PC-3 (cell line): Measurements from ENCODE around the gene AGPAT4. TPM values are rescaled to one million over a fixed set of nuclear protein-coding genes. Genes with fewer than 3 reads are reported as not detected.

Source experiments
- ATAC-seq: fragments of 200-7000 bp; cut with Tn5 transposase; 2 replicates; pipeline ENCODE4 v1.9.1; 2020; ENCODE audit warnings: mild to moderate bottlenecking, moderate library complexity
- BruUV-seq: library from RNA; stranded (reverse); fragments of 400-500 nt; replicated peaks from 2 replicates; lab custom pipeline; 2021; lab: Mats Ljungman, UMichigan
- CTCF ChIA-PET: fragments of 300-600 bp; sonication (Branson Sonifier 250); formaldehyde crosslinking; loops from one replicate; lab custom pipeline; 2022; ENCODE audit warnings: antibody characterized with exemption; lab: Charles Lee
- POLR2A ChIA-PET: fragments of 300-600 bp; sonication (Branson Sonifier 250); formaldehyde crosslinking; loops from one replicate; lab custom pipeline; 2022; ENCODE audit warnings: antibody characterized with exemption; ENCODE audit not compliant: unreplicated experiment; lab: Charles Lee
- DNase-seq: peaks from one replicate; pipeline ENCODE4 v3.0.0-alpha.2; 2015
- H2AFZ ChIP-seq: fragments of 300-600 bp; sonication (generic); 2 replicates; pipeline ENCODE4 v1.6.0; 2016; ENCODE audit warnings: antibody characterized with exemption, low read length
- H3F3A ChIP-seq: fragments of 300-600 bp; sonication (generic); one replicate; pipeline ENCODE4 v1.6.0; 2017; ENCODE audit warnings: antibody characterized with exemption, low read length, control low read depth, mild to moderate bottlenecking; ENCODE audit not compliant: unreplicated experiment
- H3K27ac ChIP-seq: fragments of 300-600 bp; sonication (generic); 2 replicates; pipeline ENCODE4 v1.5.1; 2016; ENCODE audit warnings: mild to moderate bottlenecking, low read length
- H3K27me3 ChIP-seq: fragments of 300-600 bp; sonication (generic); 2 replicates; pipeline ENCODE4 v1.6.1; 2016; ENCODE audit warnings: low read length, mixed read lengths
- H3K36me3 ChIP-seq: fragments of 300-600 bp; sonication (generic); 2 replicates; pipeline ENCODE4 v1.6.1; 2016; ENCODE audit warnings: low read depth, mixed run types, low read length, mixed read lengths
- H3K4me1 ChIP-seq: fragments of 300-600 bp; sonication (generic); 2 replicates; pipeline ENCODE4 v1.5.1; 2016; ENCODE audit warnings: low read length; ENCODE audit not compliant: insufficient read depth
- H3K4me2 ChIP-seq: fragments of 300-600 bp; sonication (generic); 2 replicates; pipeline ENCODE4 v1.6.0; 2016; ENCODE audit warnings: low read length
- H3K4me3 ChIP-seq: fragments of 300-600 bp; sonication (generic); 2 replicates; pipeline ENCODE4 v1.5.1; 2016; ENCODE audit warnings: mild to moderate bottlenecking, low read length, mixed read lengths
- H3K79me2 ChIP-seq: fragments of 300-600 bp; sonication (generic); 2 replicates; pipeline ENCODE4 v1.6.1; 2017; ENCODE audit warnings: low read length, mixed read lengths
- H3K9ac ChIP-seq: fragments of 300-600 bp; sonication (generic); 2 replicates; pipeline ENCODE4 v1.6.0; 2016; ENCODE audit warnings: mild to moderate bottlenecking, low read length
- H3K9me2 ChIP-seq: fragments of 300-600 bp; sonication (generic); replicated peaks from 2 replicates; pipeline ENCODE4 v1.6.1; 2016; ENCODE audit warnings: mixed run types, low read length, mixed read lengths
- H3K9me3 ChIP-seq: fragments of 300-600 bp; sonication (generic); 2 replicates; pipeline ENCODE4 v1.6.1; 2016; ENCODE audit warnings: low read length, mixed read lengths
- H4K20me1 ChIP-seq: fragments of 300-600 bp; sonication (generic); 2 replicates; pipeline ENCODE4 v1.6.1; 2016; ENCODE audit warnings: low read length, mixed read lengths
- EZH2 ChIP-seq: fragments of 300-600 bp; sonication (generic); IDR thresholded peaks from one replicate; pipeline ENCODE4 v1.6.1; 2017; ENCODE audit warnings: antibody characterized with exemption, mild to moderate bottlenecking, low read length; ENCODE audit not compliant: unreplicated experiment
- EZH2phosphoT487 ChIP-seq: fragments of 300-600 bp; sonication (generic); IDR thresholded peaks from 2 replicates; pipeline ENCODE4 v1.6.1; 2018; ENCODE audit warnings: mild to moderate bottlenecking, antibody characterized with exemption, low read length, borderline replicate concordance
- intact Hi-C: fragments of 100-400 bp; cut with micrococcal nuclease; formaldehyde crosslinking; loops from 2 replicates; pipeline ENCODE4 v1.9.0; 2023
- total RNA-seq: library from RNA; depleted of rRNA; stranded (reverse); fragments of >200 nt; gene quantifications from 2 replicates; pipeline ENCODE4 v1.2.3, GENCODE V29; 2014
- TF ChIP-seq, protein P1 (sequence below): fragments of 300-600 bp; sonication (generic); conservative IDR thresholded peaks from 2 replicates; pipeline ENCODE4 v1.5.1; 2017; ENCODE audit warnings: antibody characterized with exemption, low read depth, mild to moderate bottlenecking, low read length

The AGPAT4 gene
- total RNA-seq, 1 experiment from 2014 or later: 3.8 TPM

DNA sequence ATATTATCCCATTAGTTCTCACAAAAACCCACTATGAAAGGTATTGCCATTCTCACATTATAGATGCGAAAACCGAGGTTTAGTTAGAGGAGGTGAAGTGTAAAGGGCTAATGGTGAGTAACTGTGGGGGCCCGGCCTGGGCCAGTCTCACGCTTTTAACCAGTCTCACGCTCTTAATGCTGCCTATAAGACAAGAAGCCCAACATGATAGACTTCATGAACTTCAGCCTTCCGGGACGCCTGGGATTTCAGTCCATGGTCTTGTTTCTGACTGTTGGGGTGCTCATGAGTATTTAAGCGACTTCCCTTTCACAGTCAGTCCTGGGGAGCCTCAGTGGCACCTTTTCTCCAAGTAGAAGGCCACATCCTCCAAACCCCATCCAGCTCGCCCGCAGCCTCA, 31.7 kb downstream of the AGPAT4 start:
- POLR2A ChIA-PET: no interaction called here

DNA sequence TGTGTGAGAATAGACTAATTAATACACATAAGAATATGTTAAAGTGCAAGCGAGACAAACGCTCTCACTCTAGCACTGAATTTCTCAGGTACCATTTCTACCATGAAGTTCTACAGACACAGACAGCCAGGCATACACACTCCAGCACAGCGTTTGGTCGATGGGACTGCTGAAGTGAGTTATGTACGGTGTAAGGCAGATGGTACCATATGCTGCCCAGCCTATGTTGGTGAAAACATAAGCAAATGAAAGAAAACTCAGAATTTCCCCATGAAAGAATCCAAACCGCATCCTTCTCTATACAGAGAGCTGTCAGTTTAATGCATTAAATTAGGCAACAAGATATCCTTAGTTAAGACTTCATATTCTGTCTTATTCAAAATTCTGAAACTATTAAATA, 34.9 kb downstream of the AGPAT4 start:
- POLR2A ChIA-PET: no interaction called here

More for the DNA sequence above, 31.7 kb downstream of the AGPAT4 start:
- H2AFZ ChIP-seq: no peak overlapping the region
- no peak for TF ChIP-seq EZH2
- TF ChIP-seq, protein P1, sequence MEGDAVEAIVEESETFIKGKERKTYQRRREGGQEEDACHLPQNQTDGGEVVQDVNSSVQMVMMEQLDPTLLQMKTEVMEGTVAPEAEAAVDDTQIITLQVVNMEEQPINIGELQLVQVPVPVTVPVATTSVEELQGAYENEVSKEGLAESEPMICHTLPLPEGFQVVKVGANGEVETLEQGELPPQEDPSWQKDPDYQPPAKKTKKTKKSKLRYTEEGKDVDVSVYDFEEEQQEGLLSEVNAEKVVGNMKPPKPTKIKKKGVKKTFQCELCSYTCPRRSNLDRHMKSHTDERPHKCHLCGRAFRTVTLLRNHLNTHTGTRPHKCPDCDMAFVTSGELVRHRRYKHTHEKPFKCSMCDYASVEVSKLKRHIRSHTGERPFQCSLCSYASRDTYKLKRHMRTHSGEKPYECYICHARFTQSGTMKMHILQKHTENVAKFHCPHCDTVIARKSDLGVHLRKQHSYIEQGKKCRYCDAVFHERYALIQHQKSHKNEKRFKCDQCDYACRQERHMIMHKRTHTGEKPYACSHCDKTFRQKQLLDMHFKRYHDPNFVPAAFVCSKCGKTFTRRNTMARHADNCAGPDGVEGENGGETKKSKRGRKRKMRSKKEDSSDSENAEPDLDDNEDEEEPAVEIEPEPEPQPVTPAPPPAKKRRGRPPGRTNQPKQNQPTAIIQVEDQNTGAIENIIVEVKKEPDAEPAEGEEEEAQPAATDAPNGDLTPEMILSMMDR: no peak
- TF ChIP-seq EZH2phosphoT487: no peak
- no peaks in the 10 kb centered on the region for H3K4me1 ChIP-seq
- no peak overlapping the region for H3K4me3 ChIP-seq
- no peaks in the 10 kb centered on the region for H3K9me3 ChIP-seq
- H3K27ac ChIP-seq: no peak overlapping the region
- CTCF ChIA-PET: no interaction called here
- no peak overlapping the region for H3K9ac ChIP-seq
- H4K20me1 ChIP-seq: no peaks in the 10 kb centered on the region
- no peak for ATAC-seq
- no peaks in the 10 kb centered on the region for H3K9me2 ChIP-seq
- H3K4me2 ChIP-seq: no peak overlapping the region
- no peaks in the 10 kb centered on the region for H3K79me2 ChIP-seq
- no TSS peak for BruUV-seq
- H3K36me3 ChIP-seq: no peaks in the 10 kb centered on the region
- intact Hi-C loops: no loop called here
- no peak for DNase-seq
- no peaks in the 10 kb centered on the region for H3K27me3 ChIP-seq
- no peaks in the 10 kb centered on the region for H3F3A ChIP-seq

DNA sequence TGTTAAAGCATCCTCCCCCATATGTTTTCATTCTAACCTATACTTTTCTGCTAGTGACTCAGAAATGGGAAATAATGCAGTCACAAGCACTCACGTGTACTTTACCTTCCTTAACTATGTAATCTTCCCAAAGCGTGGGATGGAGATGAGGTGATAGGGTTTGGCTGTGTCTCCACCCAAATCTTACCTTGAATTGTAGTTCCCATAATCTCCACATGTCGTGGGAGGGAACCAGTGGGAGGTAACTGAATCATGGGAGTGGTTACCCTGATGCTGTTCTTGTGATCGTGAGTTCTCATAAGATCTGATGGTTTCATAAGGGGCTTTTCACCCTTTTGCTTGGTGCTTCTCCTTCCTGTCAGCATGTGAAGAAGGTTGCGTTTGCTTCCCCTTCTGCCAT, 35.4 kb downstream of the AGPAT4 start:
- no TSS peak for BruUV-seq
- ATAC-seq: no peak
- no peak overlapping the region for H3K9ac ChIP-seq
- H3K4me1 ChIP-seq: peaks cover 6% of the 10 kb centered on the region
- no peaks in the 10 kb centered on the region for H3K9me3 ChIP-seq
- no peaks in the 10 kb centered on the region for H3K36me3 ChIP-seq
- DNase-seq: no peak
- no peak for TF ChIP-seq EZH2phosphoT487
- no peak for TF ChIP-seq EZH2
- TF ChIP-seq, protein P1: no peak
- ChIA-PET POLR2A (interaction anchor here (0.6 kb wide), 1 partner anchor 36 kb away, joined by 6 read pairs; no protein-coding TSS in a partner anchor), CTCF (no interaction called here)
- H3K79me2 ChIP-seq: no peaks in the 10 kb centered on the region
- H3K27ac ChIP-seq: no peak overlapping the region
- H3K9me2 ChIP-seq: no peaks in the 10 kb centered on the region
- H3F3A ChIP-seq: no peaks in the 10 kb centered on the region
- no peak overlapping the region for H3K4me2 ChIP-seq
- intact Hi-C loops: no loop called here
- H3K27me3 ChIP-seq: no peaks in the 10 kb centered on the region
- H4K20me1 ChIP-seq: no peaks in the 10 kb centered on the region
- no peak overlapping the region for H2AFZ ChIP-seq
- no peak overlapping the region for H3K4me3 ChIP-seq

More for the DNA sequence above, 34.9 kb downstream of the AGPAT4 start:
- H4K20me1 ChIP-seq: no peaks in the 10 kb centered on the region
- TF ChIP-seq EZH2 (no peak), EZH2phosphoT487 (no peak)
- TF ChIP-seq, protein P1: no peak
- H2AFZ ChIP-seq: no peak overlapping the region
- no peak for DNase-seq
- no peak overlapping the region for H3K4me3 ChIP-seq
- H3F3A ChIP-seq: no peaks in the 10 kb centered on the region
- H3K4me1 ChIP-seq: peaks cover 6% of the 10 kb centered on the region
- H3K36me3 ChIP-seq: no peaks in the 10 kb centered on the region
- H3K27me3 ChIP-seq: no peaks in the 10 kb centered on the region
- H3K4me2 ChIP-seq: no peak overlapping the region
- no TSS peak for BruUV-seq
- no peaks in the 10 kb centered on the region for H3K9me3 ChIP-seq
- H3K9ac ChIP-seq: no peak overlapping the region
- intact Hi-C loops: no loop called here
- no peak overlapping the region for H3K27ac ChIP-seq
- no peaks in the 10 kb centered on the region for H3K79me2 ChIP-seq
- CTCF ChIA-PET: no interaction called here
- ATAC-seq: no peak
- no peaks in the 10 kb centered on the region for H3K9me2 ChIP-seq
